RWPE1 (cell line): Measurements from ENCODE around the gene MRPL38.

Experiments used
- CTCF ChIA-PET: fragments of 350-600 bp; sonication (Branson Sonifier 250); formaldehyde crosslinking; extraction: SDS; loops from one replicate; lab custom pipeline; 2021; lab: Yijun Ruan, JAX
- POLR2A ChIA-PET: fragments of 400-600 bp; formaldehyde crosslinking; extraction: SDS; loops from one replicate; lab custom pipeline; 2020; ENCODE audit warnings: antibody characterized with exemption; ENCODE audit not compliant: low non-redundant PET; lab: Yijun Ruan, JAX
- DNase-seq: peaks from one replicate; pipeline ENCODE4 v3.0.0; 2012; ENCODE audit warnings: low spot score
- H3K27ac ChIP-seq: fragments of 450-650 bp; 2 replicates; pipeline ENCODE4 v1.5.1; 2017
- CTCF ChIP-seq: fragments of 450-650 bp; conservative IDR thresholded peaks from 2 replicates; pipeline ENCODE4 v1.5.1; 2017; ENCODE audit warnings: low read depth, mild to moderate bottlenecking

MRPL38 gene

GRCh38 chr17:75908201-75908600, 3.5 kb upstream of the MRPL38 start:
- TF ChIP-seq CTCF = no peak
- POLR2A ChIA-PET = no interaction called here
- CTCF ChIA-PET = interaction anchor here (0.6 to 0.8 kb wide), 5 partner anchors 12 to 112 kb away, joined by 3 to 5 read pairs (median 3); partner anchors contain the start of gene TRIM65
- H3K27ac ChIP-seq = peak overlapping the region; percentile 95
- no peak for DNase-seq

DNA sequence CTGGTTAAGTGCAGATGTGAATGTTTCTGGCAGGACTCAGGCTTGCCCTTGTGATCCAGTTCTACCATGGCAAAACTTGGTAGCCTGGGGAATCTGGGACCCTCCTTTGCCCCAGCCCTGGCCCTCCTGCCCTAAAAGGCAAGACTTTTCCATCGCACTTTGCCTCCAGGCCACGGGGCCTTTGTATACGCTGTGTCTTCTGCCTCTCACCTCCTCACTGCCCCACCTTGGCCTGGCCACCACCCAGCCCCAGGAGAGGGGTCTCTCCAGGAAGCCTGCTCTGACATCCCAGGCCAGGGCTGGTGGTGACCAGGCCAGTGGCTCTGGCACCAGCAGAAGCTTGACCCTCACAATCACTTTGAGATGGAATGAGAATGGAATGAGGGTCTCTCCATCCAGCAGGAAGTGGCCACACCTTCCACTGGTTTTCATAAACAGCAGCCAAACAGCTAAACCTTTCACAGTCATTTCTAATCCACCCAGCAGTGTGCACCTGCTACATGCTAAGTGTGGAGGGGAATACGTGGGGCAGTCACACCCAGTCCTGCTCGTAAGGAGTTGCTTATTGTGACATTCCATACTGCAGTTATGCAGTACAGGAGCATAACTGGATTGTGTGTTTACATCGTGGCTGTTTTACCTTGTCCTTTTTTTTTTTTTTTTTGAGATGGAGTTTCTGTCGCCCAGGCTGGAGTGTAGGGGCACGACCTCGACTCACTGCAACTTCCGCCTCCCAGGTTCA, 1.6 kb upstream of the MRPL38 start:
- no peak for DNase-seq
- no peak for TF ChIP-seq CTCF
- POLR2A ChIA-PET = no interaction called here
- CTCF ChIA-PET = interaction anchor here (0.6 to 1.6 kb wide), 9 partner anchors 10 to 373 kb away, joined by 3 to 6 read pairs (median 3); partner anchors contain the start of gene TRIM65
- peak overlapping the region; percentile 95 for H3K27ac ChIP-seq

DNA sequence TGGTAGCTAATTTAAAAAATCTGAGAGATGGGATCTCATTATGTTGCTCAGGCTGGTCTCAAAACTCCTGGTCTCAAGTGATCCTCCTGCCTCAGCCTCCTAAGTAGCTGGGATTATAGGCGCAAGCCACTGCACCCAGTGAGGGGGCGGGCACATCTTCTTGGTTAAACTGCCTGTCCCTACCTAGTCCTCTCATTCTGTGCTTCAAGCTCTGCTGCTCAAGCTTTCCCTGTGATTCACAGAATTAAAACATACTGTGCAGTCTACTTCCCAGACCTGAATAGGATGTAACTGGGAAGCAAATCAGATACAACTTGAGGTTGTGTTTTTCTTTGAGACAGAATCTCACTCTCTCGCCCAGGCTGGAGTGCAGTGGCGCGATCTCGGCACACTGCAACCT, 2.3 kb downstream of the MRPL38 start:
- H3K27ac ChIP-seq = peak overlapping the region; percentile 91
- CTCF ChIA-PET = interaction anchor here (0.5 to 0.8 kb wide), 3 partner anchors 24 to 95 kb away, joined by 3 to 4 read pairs (median 4); partner anchors contain the start of gene TRIM47
- TF ChIP-seq CTCF = no peak

GRCh38 chr17:75901727-75902126, 3.0 kb downstream of the MRPL38 start:
- no peak for TF ChIP-seq CTCF
- CTCF ChIA-PET = interaction anchor here (0.8 kb wide), 1 partner anchor 24 kb away, joined by 4 read pairs; the partner anchor contains the start of gene TRIM47

More for the DNA sequence above, 2.3 kb downstream of the MRPL38 start:
- no peak for DNase-seq
- POLR2A ChIA-PET = interaction anchor here (0.6 kb wide), 1 partner anchor 30 kb away, joined by 3 read pairs; no protein-coding TSS in a partner anchor

DNA sequence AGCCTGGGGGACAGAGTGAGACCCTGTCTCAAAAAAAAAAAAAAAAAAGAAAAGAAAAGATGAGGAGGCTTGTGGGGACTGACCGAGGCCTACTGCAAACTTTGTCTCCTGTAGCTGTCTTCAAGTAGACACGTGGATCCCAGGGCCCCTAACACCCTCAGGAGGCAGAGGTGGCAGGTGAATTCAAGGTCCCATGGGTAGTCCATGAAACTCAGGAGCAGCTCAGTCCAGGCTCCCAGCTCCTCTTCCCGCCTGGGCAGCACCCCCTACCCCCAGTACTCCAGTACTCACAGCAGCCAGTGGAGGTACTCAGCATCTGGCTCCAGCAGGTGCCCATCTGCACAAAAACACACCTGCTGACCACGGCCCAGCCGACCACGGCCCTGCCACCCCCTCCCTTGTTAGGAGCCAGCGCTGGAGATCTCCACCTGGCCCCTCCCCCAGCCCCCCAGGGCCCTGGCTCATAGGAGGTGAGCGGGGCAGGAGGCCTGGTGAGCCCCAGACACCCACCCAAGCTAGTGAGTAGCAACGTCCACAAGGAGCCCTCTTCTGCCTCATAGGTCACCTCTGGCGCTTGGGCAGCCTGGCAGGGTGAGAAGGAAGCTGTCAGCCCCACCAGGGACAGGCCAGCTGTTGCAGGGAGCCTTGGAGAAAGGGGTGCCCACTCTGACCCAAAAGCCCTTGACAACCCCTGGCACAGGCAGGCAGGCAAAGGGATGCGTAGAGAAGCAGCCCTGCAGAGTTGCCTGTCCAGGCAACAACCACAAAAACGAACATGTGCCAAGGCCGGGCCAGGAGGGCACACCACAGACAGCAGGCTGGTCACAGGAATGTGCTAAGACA, 3.8 kb downstream of the MRPL38 start:
- H3K27ac ChIP-seq = peak overlapping the region; percentile 91
- no peak for TF ChIP-seq CTCF
- DNase-seq = no peak
- ChIA-PET CTCF (interaction anchor here (0.5 kb wide), 1 partner anchor 305 kb away, joined by 3 read pairs; no protein-coding TSS in a partner anchor), POLR2A (no interaction called here)

More at GRCh38 chr17:75901727-75902126, 3.0 kb downstream of the MRPL38 start:
- POLR2A ChIA-PET = interaction anchor here (0.6 kb wide), 1 partner anchor 79 kb away, joined by 3 read pairs; no protein-coding TSS in a partner anchor
- no peak for DNase-seq
- peak overlapping the region; percentile 91 for H3K27ac ChIP-seq
